CD4-positive, alpha-beta T cell treated with Interleukin-17A for 1 hour (primary cell): ENCODE results near the gene PAFAH1B2.
"Not testable (repeated sequence)": the region's sequence is repeated elsewhere in the genome, so short reads cannot be mapped to it uniquely, and the experiment has no call there.

Source experiments
- DNase-seq: peaks from one replicate; pipeline ENCODE4 v3.0.0-alpha.2; 2020

PAFAH1B2 gene

DNA sequence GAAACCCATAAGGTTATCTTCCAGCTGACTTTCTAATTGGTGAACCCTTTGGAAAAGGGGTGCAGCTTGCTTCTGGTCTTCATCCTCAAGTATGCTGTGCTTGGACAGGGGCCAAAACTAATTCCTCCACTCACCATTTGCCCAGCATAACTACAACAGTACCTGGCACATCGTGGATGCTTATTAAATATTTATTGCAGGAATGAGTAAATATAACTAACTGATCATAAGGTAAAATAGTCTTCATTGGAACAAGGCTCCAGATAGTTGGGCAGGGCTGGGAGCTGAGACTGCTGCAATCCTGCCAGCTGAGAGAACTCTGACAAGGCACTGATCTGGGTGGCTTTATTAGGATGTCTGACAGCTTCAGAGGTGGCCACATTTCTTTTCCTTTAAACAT, 32.1 kb downstream of the PAFAH1B2 start:
- DNase-seq = no peak

DNA sequence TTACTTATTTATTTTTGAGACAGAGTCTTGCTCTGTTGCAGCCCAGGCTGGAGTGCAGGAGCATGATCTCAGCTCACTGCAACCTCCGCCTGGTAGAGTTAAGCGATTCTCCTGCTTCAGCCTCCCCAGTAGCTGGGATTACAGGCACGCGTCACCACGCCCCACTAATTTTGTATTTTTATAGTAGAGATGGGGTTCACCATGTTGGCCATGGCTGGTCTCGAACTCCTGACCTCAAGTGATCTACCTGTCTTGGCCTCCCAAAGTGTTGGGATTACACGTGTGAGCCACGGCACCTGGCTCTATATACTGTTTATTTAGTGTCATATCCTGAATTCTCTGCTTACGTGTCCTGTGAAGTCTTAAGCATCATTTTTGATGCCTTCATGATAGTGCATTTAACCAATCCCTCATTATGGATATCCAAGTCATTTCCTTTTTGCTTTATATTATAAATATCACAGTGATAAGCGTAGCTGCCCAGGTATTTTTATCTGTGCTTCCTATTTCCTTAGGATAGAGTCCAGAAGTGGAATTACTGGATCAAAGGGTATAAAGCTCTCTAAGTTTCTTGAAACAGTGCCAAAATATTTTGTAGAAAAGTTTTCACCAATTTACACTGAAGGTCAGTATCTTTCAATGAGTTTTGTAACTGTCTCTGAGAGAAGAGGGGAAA, 33.6 kb downstream of the PAFAH1B2 start:
- DNase-seq = no peak

DNA sequence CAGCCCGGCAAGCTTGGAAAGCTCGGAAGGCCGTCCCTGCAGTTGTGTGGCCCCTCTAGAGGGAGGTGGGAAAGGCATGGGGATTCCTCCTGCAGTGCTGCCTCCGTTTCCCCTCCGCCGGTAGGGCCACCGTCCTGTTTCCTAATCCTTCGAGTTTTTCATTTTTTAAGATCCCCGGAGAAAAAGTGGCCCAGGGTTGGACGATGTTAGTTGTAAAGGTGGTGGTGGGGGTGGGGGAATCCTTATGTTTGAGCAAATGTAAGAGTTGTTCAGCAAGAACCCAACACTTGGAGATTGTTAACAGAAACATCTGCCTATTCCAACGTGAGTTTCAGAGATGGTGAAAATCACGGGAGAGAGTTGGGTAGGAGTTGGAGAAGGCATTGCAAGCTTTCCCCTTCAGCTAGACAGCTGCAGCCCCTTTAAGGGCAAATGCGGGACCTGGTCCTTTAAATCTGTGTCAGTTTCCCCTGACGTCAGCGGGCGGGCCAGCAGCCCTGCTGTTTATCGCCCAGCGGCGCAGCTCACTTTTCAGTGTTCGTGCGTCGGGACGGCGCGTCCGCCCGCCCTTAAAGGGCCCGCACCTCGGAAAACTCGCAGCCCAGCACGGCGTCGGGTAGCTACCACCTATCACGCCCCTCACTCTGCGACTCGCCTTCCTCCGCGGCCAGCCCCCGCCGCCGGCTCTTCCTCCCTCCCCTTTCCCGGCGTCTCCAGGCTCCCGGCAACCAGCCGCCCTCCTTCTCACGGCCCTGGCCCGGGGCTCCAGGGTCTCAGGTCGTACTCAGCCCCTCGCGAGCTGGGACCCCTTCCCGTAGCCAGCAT, 34.3 kb downstream of the PAFAH1B2 start, which contains the start of gene SIDT2:
TSS of gene SIDT2 (plus strand) at position 534 of the 825 bp plus-strand sequence. CDS start 521 bp downstream, outside the sequence.
- peak; percentile 89 for DNase-seq

DNA sequence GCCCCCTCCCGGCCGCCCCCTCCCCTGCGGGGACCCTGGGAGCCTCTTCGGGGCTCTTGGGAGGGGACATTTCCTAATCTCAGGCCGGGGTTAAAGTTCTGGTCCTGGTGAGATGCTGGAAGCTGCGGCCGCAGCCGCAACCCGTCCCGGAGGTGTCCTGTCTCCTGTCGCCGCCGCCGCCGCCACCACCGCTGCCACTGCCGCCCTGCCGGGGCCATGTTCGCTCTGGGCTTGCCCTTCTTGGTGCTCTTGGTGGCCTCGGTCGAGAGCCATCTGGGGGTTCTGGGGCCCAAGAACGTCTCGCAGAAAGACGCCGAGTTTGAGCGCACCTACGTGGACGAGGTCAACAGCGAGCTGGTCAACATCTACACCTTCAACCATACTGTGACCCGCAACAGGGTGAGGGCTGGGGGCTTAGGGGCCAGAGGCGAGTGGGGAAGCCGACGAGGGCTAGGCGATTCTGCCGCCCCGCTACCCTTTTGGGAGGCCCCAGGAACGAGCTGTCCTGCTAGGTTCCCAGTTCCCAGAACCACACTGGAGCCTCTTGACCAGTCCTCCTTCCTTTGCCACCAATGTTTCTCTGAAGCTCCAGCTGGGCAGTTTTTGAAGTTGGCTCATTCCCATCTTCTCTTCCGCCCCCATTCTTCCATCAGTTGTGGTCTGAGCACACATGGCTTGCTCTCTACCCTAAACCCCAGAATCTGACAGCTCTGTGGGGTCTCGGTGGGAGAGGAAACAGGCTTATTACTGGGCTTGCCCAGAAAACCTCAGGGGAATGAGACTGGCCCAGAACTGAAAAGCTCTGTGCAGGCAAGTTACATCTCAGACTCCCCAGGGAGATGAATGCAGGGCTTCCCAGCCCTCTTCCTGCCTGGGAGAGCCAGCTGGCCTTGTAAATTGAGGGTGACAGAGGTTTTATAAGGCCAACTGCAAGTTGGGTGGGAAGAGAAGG, 35.2 kb downstream of the PAFAH1B2 start:
- DNase-seq = peak; percentile 60

DNA sequence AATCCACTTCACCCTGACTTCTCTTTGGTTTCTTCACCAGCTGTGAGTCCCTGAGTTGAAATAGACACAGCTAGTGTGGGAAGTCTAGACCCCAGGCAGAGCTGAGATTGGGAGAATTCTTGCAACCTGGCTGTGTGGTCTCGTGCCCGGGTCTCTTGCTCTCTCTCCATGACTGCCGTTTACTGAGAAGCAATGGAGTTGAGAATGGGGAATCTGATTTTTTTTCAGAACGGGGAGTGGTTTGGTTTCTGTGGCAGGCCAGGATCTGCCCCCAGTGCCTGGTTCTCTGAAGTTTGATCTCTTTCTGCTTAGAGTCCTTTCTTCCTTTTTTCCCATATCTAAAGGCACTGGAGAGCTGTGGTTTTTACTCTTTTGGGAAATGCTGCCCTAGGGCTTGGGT, 35.9 kb downstream of the PAFAH1B2 start:
- DNase-seq = peak; percentile 16

DNA sequence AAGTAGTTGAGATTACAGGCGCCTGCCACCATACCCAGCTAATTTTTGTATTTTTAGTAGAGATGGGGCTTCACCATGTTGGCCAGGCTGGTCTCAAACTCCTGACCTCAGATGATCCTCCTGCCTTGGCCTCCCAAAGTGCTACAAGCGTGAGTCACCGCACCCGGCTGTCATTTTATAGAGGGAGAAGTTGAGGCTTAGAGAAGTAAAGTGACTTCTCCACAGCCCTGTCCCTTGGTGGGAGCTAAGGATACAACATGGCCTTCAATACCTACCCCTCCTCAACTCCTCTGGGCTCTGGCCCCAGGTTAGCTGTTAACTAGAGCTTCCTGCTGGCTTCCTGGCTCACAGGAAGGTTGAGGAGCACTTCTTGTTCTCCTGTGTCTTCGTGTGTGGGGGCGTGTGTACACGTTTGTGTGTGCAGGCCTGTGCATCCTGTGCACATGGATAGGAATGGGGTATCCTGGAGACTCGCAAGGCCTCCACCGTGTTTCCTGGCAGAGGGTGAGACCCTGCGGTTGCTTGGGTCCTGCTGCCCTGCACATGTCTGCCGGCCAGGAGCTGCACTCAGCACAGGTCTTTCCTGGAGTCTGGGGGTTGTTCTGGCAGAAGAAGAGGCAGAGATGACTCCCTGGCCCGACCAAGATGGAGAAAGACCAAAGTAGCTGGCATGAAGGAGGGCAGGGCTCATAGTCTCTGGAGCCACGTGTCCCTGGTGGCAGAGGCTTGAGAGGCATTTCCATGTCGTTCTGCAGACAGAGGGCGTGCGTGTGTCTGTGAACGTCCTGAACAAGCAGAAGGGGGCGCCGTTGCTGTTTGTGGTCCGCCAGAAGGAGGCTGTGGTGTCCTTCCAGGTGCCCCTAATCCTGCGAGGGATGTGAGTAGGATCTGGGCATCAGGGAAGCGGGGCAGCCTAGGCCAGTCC, 36.8 kb downstream of the PAFAH1B2 start:
- peak; percentile 70 for DNase-seq

DNA sequence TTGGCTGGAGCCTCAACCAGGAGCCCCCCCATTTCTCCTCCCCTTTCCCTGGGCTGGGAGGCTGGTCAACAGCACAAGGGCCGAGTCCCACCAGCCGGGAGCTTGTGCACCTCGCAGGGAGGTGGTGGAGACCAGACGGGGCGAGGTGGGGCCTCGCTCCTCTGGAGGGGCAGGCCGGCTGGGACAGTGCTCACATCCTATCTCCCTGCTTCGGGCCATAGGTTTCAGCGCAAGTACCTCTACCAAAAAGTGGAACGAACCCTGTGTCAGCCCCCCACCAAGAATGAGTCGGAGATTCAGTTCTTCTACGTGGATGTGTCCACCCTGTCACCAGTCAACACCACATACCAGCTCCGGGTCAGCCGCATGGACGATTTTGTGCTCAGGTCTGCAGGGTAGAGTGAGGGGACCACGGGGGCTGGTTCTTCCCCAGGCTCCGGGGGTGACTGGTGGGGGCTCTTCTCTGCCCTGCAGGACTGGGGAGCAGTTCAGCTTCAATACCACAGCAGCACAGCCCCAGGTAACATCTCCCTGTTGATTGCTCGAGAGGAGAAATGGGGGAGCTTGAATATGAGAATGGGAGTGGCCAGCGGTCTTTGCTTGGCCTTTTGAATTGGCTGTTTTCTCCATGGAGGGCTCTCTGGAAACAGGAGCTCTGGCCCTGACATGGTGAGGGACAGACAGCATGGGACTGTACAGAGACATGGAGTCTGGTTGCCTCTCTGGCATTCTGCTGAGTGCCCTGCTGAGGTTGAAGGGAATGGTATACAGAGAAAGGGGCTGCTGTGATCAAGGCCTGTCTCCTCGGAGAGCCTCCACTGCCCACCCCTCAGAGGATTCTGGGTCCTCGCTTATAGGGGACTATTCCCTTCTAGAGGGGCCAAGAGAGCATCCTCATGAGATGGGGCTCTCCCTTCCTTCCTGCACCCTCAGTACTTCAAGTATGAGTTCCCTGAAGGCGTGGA, 37.8 kb downstream of the PAFAH1B2 start:
- DNase-seq = no peak

DNA sequence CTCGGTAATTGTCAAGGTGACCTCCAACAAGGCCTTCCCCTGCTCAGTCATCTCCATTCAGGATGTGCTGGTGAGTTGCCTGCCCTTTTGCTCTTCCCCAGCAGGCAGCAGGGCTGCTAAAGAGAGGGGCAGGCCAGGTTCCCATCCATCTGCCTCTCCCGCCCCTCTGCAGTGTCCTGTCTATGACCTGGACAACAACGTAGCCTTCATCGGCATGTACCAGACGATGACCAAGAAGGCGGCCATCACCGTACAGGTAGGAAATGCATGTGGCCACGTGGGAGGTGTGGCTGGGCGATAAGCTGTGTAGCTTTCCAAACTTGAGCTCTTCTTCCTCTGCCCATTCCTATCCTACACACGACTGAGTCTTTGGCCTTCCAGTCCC, 38.5 kb downstream of the PAFAH1B2 start:
- no peak for DNase-seq

DNA sequence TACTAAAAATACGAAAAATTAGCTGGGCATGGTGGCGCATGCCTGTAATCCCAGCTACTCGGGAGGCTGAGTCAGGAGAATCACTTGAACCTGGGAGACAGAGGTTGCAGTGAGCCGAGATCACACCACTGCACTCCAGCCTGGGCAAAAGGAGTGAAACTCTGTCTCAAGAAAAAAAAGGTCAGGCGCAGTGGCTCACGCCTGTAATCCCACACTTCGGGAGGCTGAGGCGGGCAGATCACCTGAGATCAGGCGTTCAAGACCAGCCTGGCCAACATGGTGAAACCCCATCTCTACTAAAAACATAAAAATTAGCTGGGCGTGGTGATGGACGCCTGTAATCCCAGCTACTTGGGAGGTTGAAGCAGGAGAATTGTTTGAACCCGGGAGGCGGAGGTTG, 39.1 kb downstream of the PAFAH1B2 start:
- not testable (repeated sequence) for DNase-seq

DNA sequence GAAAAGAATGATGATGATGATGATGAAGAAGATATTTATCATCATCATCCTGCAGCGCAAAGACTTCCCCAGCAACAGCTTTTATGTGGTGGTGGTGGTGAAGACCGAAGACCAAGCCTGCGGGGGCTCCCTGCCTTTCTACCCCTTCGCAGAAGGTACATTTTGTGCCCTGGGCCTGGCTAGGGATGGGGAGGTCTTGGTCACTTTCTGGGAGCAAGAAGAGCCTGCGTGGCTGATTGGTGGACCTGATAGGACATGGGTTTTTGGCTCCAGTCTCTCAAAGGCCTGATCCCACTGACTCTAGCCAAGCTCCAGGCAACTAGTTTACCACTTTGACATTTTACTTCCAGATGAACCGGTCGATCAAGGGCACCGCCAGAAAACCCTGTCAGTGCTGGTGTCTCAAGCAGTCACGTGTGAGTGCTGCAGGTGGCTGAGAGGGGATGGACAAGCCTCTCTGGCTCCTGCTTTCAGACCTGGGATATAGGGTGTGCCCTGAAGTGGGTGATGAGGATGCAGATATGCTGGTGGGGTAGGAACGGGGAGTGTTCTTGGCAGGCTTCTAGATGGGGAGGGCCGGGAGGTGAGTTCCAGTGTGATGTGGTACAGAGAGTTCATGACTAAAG, 39.8 kb downstream of the PAFAH1B2 start:
- DNase-seq = no peak

DNA sequence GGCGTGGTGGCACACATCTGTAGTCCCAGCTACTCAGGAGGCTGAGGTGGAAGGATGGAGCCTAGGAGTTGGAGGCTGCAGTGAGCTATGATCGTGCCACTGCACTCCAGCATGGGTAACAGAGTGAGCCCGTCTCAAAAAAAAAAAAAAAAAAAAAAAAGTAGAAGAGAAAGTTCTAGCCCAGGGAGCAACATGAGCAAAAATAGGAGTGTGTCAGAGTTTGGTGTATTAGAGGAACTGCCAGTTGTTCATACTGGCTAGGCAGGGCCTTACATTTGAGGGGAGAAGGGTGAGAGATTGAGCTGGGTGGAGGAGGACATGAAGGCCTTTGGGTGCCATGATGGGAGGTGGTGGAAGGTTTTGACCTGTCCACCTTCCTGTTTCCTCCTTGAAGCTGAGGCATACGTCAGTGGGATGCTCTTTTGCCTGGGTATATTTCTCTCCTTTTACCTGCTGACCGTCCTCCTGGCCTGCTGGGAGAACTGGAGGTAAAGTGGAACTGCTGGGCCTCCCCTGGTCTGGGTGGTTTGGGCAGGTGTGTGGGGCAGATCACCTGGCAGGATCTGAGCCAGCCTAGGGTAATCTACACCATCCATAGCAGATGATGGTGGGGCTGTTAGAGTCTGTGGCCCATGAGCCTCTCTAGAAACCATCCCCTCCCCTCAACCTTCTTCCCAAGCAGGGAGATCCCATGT, 41.8 kb downstream of the PAFAH1B2 start:
- DNase-seq = no peak

DNA sequence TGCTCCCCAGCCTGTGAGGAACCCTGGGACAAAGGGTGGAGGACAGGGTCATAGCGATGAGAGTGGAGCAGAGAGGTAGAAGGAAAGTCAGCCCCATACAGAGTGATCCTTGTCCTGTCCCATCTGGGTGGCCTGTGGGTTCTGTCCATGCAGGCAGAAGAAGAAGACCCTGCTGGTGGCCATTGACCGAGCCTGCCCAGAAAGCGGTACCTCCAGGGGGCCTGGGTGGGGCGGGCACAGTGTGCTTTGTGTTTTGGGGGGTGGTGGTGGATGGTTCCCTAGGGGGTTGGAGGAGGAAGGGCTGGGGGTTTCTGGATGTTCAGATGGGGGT, 42.3 kb downstream of the PAFAH1B2 start:
- DNase-seq = no peak

DNA sequence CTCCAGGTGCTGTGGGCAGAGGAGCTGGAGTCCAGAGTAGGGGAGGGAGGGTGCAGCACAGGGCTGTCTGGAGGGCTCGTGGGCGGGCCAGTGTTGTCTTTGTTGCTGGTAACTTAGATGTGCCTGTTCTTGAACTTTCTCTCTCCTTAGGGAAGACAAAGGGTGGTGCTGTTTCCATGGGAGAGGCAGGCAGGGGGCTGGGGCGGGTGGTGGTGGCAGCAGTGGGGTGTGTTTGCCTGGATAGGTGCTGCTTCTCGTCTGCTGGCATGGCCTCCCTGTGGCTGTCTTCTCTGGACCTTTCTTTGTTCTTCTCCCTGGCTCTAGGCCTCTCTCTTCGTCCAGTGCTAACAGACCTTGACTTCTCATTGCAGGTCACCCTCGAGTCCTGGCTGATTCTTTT, 42.9 kb downstream of the PAFAH1B2 start:
- DNase-seq = no peak

DNA sequence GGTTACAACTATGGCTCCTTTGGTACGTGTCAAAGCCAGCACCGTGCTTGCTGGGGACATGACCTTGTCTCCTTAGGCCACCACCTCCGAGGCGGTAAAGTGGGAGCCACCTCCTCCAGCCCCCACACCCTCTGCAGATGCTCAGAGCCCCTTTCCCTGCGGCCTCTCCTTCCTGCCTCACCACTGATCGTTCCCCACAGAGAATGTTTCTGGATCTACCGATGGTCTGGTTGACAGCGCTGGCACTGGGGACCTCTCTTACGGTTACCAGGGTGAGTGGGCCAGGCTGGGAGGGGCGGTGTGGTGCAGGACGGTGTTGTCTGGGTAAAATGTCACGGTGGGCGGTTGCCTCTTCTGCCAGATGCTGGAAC, 43.3 kb downstream of the PAFAH1B2 start:
- DNase-seq = no peak

DNA sequence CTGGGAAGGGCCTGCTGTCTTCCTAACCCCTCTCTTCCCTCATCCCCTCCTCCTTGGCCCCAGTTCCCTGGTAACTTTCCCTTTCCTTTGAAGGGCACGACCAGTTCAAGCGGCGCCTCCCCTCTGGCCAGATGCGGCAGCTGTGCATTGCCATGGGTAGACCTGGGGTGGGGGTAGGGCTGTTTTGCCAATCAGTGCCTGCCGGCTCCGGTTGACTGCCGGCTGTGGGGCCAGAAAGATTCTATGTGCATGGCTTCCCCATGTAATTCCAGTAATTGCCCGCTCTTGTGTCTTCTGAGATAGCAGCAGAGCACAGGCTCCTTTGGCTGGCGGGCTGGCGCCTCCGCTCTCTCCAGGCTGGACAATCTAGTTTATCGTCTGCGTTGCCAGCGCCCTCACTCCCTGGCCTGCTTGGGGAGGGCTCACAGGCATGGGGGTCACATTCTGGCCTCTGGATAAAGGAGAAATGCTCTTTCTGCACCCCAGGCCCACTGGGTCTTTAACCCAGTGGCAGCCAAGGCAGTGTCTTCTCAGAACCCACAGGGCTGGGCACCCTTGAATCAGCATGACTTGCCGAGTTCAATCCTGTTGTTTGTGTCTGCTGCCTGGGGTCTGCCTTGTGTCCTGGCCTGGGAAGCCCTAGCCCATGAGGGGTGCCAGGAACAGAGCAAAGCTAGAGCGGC, 43.9 kb downstream of the PAFAH1B2 start:
- DNase-seq = no peak

DNA sequence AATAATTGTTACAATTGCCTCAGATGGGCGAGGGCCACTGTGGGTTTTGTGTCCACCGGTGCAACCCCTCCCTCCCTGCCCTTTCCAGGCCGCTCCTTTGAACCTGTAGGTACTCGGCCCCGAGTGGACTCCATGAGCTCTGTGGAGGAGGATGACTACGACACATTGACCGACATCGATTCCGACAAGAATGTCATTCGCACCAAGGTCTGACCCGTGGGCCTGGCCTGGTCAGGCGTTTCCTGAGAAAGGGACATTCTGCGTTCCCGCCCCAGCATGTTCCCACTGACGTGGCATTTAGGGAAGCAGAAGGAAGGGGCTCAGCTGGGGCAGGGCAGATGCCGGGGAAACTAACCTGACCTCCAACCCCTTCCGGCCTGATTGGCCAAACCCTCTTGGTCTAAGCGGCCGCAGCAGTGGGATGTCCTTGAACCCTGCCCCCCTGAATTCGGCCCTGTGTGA, 44.6 kb downstream of the PAFAH1B2 start:
- DNase-seq = no peak

DNA sequence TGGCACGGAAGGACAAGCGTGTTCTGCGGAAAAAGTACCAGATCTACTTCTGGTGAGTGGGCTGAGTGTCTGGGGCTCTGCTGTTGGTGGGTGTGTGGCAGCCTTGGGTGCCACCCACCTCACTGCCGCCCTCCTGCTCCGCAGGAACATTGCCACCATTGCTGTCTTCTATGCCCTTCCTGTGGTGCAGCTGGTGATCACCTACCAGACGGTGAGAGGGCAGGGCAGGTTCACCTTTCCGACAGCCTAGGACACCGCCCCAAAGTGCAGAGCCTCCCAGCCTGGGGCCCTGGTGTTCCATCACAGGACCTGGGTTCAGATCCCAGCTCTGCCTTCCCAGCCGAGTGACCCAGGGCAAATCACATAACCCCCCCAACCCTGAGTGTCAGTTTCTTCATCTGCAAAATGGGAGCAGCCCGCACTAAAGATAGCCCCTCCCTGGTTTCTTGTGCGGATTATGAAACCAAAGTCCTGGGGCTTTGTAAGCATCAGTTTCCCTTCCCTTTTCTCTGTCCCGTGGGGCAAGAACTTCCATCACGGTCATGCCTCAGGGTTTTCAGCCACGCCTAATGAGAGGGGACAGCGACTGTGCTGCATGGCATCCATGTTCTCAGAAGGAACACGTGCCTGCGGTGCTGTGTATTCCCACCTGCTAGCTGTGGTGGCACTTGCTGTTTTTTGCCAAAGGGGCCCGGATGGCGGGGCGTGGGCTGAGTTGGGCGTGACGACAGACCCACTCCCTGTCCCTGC, 45.3 kb downstream of the PAFAH1B2 start:
- DNase-seq = peak; percentile 12

DNA sequence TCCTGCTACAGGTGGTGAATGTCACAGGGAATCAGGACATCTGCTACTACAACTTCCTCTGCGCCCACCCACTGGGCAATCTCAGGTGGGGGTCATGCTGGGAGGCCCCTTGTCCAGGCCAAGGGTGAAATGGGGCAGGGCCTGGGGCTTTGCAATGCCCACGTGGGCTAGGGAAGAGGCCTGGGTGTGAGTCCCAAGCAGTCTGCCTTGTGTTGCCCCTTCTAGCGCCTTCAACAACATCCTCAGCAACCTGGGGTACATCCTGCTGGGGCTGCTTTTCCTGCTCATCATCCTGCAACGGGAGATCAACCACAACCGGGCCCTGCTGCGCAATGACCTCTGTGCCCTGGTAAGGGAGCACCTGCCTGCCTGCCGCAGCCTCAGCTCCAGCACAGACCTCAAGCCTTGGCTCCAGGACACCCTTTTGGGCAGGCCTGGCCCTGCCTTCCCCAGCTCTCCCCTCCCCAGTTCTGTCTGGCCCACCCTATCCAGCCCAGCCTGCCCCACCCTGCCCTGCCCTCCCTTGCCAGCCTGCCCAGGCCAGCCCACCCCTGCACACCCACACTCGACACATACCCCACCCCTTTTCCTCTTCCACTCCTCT, 46.0 kb downstream of the PAFAH1B2 start:
- DNase-seq = no peak
